ENCODE data around the gene PEAK3.

PEAK3 gene

DNA sequence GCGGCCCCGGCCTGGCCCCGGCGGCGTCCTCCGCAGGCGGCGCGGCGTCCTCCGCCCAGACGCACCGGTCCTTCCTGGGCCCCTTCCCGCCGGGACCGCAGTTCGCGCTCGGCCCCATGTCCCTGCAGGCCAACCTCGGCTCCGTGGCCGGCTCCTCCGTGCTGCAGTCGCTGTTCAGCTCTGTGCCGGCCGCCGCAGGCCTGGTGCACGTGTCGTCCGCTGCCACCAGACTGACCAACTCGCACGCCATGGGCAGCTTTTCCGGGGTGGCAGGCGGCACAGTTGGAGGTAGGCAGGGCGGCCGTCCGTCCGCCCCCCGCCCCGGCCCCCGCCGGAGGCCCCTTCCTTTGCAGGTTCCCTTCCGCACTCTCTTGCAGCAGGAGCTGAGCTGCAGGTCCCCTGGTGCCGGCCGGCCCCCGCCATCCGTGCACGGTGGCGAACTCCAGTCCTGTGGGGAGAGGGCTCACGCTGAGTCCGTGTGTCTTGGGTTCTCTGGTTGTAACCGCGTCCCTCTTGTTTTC, 55.1 kb downstream of the PEAK3 start:
- no peaks in the 10 kb centered on the region for H3K27me3 ChIP-seq (ENCODE audit: insufficient read depth, low read length)
- H3K9ac ChIP-seq (ENCODE audit: low read length), result peak overlapping the region; percentile 49; the same call in 1 of the 2 replicates
- H3K27ac ChIP-seq (ENCODE audit: low read depth, low read length, poor library complexity, severe bottlenecking), result peak overlapping the region; percentile 92
- H3K79me2 ChIP-seq (ENCODE audit: insufficient read depth, low read length), result no peaks in the 10 kb centered on the region
- no peaks in the 10 kb centered on the region for H3F3A ChIP-seq (ENCODE audit: insufficient read depth, low read length)
- H3K4me1 ChIP-seq (ENCODE audit: insufficient read depth, low read length, severe bottlenecking), result peaks cover 65% of the 10 kb centered on the region
- H3K9me3 ChIP-seq (ENCODE audit: low read length), result no peaks in the 10 kb centered on the region
- peak overlapping the region; percentile 36 for H3K4me3 ChIP-seq (ENCODE audit: low read depth, low read length, poor library complexity, severe bottlenecking)
- peaks cover 48% of the 10 kb centered on the region for H3K36me3 ChIP-seq (ENCODE audit: insufficient read depth, low read length)
- no peak for TF ChIP-seq EZH2 (IDR thresholded peaks at IDR 0.05; ENCODE audit: borderline replicate concordance, low read length)
- TF ChIP-seq, protein P1, sequence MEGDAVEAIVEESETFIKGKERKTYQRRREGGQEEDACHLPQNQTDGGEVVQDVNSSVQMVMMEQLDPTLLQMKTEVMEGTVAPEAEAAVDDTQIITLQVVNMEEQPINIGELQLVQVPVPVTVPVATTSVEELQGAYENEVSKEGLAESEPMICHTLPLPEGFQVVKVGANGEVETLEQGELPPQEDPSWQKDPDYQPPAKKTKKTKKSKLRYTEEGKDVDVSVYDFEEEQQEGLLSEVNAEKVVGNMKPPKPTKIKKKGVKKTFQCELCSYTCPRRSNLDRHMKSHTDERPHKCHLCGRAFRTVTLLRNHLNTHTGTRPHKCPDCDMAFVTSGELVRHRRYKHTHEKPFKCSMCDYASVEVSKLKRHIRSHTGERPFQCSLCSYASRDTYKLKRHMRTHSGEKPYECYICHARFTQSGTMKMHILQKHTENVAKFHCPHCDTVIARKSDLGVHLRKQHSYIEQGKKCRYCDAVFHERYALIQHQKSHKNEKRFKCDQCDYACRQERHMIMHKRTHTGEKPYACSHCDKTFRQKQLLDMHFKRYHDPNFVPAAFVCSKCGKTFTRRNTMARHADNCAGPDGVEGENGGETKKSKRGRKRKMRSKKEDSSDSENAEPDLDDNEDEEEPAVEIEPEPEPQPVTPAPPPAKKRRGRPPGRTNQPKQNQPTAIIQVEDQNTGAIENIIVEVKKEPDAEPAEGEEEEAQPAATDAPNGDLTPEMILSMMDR (IDR thresholded peaks at IDR 0.05; ENCODE audit: low read length), result no peak
- peak overlapping the region; percentile 62 for H3K4me2 ChIP-seq (ENCODE audit: low read length)
- no peak overlapping the region for H2AFZ ChIP-seq (ENCODE audit: low read length)
- H4K20me1 ChIP-seq (ENCODE audit: insufficient read depth, low read length), result no peaks in the 10 kb centered on the region
- no peaks in the 10 kb centered on the region for H3K9me2 ChIP-seq (ENCODE audit: low read depth, low read length)

DNA sequence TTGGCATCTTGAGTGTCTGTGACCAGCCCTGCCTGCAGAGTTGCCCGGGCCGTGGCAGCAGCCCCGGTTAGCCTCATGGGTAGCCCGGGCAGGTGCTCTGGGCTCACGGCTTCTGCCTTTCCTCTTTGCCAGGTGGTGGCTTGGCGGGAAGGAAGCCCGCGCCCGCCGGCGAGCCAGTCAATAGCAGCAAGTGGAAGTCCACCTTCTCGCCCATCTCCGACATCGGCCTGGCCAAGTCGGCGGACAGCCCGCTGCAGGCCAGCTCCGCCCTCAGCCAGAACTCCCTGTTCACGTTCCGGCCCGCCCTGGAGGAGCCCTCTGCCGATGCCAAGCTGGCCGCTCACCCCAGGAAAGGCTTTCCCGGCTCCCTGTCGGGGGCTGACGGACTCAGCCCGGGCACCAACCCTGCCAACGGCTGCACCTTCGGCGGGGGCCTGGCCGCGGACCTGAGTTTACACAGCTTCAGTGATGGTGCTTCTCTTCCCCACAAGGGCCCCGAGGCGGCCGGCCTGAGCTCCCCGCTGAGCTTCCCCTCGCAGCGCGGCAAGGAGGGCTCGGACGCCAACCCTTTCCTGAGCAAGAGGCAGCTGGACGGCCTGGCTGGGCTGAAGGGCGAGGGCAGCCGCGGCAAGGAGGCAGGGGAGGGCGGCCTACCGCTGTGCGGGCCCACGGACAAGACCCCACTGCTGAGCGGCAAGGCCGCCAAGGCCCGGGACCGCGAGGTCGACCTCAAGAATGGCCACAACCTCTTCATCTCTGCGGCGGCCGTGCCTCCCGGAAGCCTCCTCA, 55.7 kb downstream of the PEAK3 start:
- Histone ChIP-seq H3K4me2 (ENCODE audit: low read length) (no peak overlapping the region), H3F3A (ENCODE audit: insufficient read depth, low read length) (no peaks in the 10 kb centered on the region), H3K79me2 (ENCODE audit: insufficient read depth, low read length) (no peaks in the 10 kb centered on the region), H3K9me2 (ENCODE audit: low read depth, low read length) (no peaks in the 10 kb centered on the region), H3K27ac (ENCODE audit: low read depth, low read length, poor library complexity, severe bottlenecking) (no peak overlapping the region), H3K4me1 (ENCODE audit: insufficient read depth, low read length, severe bottlenecking) (peaks cover 65% of the 10 kb centered on the region), H2AFZ (ENCODE audit: low read length) (no peak overlapping the region), H3K36me3 (ENCODE audit: insufficient read depth, low read length) (peaks cover 47% of the 10 kb centered on the region), H3K9me3 (ENCODE audit: low read length) (no peaks in the 10 kb centered on the region), H4K20me1 (ENCODE audit: insufficient read depth, low read length) (no peaks in the 10 kb centered on the region), H3K27me3 (ENCODE audit: insufficient read depth, low read length) (no peaks in the 10 kb centered on the region), H3K9ac (ENCODE audit: low read length) (no peak overlapping the region), H3K4me3 (ENCODE audit: low read depth, low read length, poor library complexity, severe bottlenecking) (no peak overlapping the region)
- TF ChIP-seq, protein P1 (IDR thresholded peaks at IDR 0.05; ENCODE audit: low read length), result no peak
- TF ChIP-seq EZH2 (IDR thresholded peaks at IDR 0.05; ENCODE audit: borderline replicate concordance, low read length), result no peak

DNA sequence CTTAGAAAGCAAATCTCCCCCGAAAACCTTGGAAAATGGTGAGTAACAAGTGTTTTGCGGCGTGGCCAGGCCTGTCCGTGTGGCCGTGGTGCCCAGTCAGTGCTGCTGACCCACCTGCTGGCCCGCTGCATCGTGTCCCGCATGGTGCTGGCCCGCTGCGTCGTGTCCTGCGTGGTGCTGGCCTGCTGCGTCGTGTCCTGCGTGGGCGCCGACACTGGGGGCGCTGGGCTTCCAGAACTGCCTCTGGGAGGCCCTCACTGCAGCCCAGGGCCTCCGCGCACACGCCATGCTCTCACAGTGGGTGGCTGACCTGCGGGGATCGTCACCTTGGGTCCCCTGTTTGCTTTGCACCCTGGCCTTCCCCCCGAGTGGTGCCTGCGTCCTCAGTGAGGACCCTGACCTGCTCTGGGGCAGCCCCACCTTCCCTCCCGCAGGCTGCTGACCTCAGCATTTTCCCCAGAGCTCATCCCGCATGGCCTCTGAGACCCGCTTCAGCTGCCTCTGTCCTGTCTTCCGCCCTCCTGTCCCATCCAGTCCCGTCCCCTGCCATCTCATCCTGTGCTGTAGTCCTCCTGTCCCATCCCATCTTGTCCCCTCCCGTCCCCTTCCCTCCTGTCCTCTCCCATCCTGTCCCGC, 56.4 kb downstream of the PEAK3 start:
- Histone ChIP-seq H3K4me2 (ENCODE audit: low read length) (no peak overlapping the region), H3K79me2 (ENCODE audit: insufficient read depth, low read length) (no peaks in the 10 kb centered on the region), H3K27me3 (ENCODE audit: insufficient read depth, low read length) (no peaks in the 10 kb centered on the region), H4K20me1 (ENCODE audit: insufficient read depth, low read length) (no peaks in the 10 kb centered on the region), H3K4me1 (ENCODE audit: insufficient read depth, low read length, severe bottlenecking) (peaks cover 70% of the 10 kb centered on the region), H3K9me3 (ENCODE audit: low read length) (no peaks in the 10 kb centered on the region), H3K36me3 (ENCODE audit: insufficient read depth, low read length) (peaks cover 46% of the 10 kb centered on the region), H3K27ac (ENCODE audit: low read depth, low read length, poor library complexity, severe bottlenecking) (no peak overlapping the region), H3K4me3 (ENCODE audit: low read depth, low read length, poor library complexity, severe bottlenecking) (no peak overlapping the region), H2AFZ (ENCODE audit: low read length) (no peak overlapping the region), H3K9me2 (ENCODE audit: low read depth, low read length) (no peaks in the 10 kb centered on the region), H3F3A (ENCODE audit: insufficient read depth, low read length) (no peaks in the 10 kb centered on the region), H3K9ac (ENCODE audit: low read length) (no peak overlapping the region)
- no peak for TF ChIP-seq EZH2 (IDR thresholded peaks at IDR 0.05; ENCODE audit: borderline replicate concordance, low read length)
- TF ChIP-seq, protein P1 (IDR thresholded peaks at IDR 0.05; ENCODE audit: low read length), result no peak

All from OCI-LY1 (cell line).